GM19351 (cell line): Measurements from ENCODE around the gene BHLHE41.

Experiments
- ATAC-seq: cut with Tn5 transposase; IDR thresholded peaks from one replicate; pipeline ENCODE4 v1.9.1; 2021; ENCODE audit warnings: mild to moderate bottlenecking, moderate library complexity; ENCODE audit not compliant: unreplicated experiment

Gene BHLHE41

DNA sequence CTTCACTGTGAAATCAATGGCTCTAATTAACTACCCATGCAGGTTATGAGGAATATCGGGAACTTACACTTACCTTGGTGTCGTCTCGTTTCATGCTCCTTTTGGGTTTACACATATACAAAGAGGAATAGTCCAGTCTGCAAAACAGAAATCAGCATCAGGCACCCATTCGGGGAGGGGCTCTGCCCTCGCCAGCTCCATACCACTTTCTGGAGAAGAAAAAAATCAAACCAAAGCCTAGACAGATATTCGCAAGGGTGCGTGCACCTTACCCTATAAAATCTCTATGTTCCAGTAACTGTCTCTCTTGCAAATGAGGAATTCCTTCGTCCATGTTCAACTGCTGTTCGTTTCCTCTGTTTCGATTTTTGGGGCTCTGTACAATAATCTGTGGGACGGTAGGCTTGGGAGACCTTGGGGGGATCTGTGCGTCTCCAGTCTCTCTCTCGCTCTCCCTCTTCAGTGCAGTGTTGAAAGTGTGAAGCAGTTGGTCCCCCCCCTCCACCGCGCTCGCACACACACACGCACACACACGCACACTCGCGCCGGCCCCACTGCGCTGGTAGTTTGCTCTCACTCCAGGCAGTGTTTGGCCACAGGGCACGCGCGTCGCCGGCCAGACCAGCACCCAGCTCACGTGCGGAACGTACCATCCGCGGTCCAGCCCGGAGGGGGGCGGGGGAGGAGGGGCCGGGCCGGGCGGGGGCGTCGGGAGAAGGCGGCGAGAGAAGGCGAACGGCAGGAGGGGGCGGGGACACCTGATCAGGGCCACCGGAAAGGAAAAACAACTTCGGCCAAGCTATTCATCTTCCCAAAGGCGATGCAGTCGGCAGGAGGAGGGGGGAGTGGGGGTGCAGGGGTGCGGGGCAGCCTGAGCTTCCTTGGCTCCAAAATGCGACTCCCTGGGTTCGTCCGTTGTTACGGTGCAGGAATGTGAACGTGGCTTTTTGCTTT is at the start of gene BHLHE41:
TSS of gene BHLHE41 (minus strand) at position 592 of the 954 bp plus-strand sequence. CDS start at position 334, 258 bp downstream.
- no peak for ATAC-seq

DNA sequence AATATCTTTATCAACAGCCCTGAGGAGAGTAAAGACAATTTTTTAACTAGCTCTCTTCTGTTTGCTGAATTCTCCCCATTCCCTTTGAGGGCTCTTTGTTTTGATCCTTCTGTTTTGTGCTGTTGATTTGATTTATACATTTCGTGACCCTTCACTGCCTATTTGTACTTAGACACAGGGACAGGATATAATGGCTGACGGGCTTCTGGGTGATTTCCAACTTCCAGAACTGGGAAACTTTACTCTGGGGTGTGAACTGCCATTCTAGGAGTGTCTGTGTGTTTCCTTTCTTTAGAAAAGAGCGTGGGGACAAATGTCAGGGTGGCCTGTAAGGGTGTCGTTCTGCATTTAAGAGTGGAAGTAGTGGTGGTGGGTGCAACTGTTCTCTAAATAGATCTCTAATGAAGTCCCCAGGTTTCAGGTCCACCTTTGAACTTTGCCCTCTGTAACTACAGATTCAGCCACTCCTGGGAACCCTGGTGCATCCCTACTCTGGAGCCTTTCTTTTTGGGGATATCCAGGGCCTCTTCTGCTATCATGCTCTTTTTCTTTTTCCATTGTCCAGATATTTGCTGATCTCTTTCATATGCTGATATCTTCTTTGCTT is 48.2 kb upstream of the BHLHE41 start:
- ATAC-seq: no peak

DNA sequence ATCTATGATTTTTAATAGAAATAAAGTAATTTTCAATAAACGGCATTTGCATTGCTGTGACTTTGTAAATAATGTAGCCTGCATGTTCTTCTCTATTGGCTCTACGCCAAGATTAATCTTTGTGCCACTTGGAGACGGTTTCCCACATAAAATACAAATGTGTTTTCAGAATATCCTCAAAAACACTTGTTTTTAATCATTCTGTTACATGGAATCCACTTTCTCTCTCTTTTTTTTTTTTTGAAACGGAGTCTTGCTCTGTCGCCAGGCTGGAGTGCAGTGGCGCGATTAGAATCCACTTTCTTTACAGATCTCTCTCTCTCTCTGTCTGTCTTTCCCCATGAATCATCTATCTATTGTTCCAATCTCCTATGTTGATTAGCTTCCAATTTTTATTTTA is 47.7 kb upstream of the BHLHE41 start:
- ATAC-seq: no peak

DNA sequence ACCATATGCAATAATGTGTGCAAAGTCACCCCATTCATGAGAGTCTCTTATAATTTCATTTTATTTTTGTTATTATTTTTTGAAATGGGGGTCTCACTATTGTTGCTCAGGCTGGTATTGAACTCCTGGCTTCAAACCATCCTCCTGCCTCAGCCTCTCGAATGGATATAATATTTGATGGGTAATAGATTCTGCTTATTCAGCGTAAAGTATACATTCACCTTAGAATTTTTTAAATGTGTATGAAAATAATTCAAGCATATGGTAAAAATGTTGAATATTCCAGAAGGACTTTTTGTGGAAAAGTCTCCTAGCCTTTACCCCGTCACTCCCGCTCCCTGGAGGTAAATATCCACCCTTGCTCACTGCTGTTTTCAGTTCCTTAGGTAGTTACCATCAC is 47.2 kb upstream of the BHLHE41 start:
- ATAC-seq: no peak

DNA sequence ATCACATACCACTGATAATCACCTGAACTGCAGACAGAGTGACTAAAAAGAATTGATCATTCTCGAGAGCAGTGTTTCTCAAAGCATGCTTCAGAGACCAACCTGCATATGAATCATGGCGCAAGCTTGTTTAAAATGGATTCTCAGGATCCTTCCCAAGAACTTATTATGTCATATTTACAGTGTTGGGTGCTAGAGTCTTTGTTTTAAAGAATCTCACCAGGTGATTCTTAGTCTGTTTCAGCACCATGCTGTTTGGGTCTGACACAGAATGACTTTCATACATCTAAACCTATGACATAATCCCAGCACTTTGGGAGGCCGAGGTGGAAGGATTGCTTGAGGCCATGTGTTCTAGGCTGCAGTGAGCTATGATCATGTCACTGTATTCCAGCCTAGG is 39.3 kb upstream of the BHLHE41 start:
- no peak for ATAC-seq

DNA sequence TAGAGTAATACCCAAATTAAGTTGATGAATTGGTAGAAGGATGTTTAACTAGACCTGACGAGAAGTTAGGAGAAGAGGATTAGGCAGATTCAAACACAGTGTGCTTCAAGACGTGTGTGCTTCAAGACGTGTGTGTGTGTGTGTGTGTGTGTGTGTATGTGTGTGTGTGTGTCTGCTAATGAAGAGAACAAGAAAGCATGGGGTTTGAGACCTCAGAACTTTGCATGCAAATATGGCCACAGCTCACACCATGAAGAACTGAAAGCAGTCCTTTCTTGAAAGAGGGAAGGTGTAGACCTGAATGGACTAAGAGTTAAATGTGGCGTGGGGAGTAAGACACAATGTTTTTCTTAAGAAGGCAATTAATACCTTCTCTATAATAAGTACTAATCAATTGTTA is 38.1 kb upstream of the BHLHE41 start:
- peak; percentile 88 for ATAC-seq

DNA sequence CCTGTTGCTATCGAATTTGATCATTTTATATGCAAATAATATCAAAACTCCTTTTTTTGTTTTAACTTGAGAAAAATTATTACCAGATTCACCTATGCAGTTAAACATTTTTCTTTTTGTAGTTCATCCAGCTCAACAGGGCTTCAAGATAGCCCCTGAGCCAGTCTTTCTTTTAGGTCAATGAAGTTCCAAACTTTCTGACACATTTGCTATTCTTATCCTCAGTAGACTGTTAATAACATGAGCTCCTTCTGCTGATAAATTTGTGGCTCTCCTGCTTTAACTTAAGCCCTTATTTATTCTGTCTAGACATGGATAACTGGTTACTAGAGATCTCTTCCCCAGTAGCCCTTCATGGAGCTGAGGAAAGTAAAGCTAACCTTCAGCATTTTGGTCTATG is 37.3 kb upstream of the BHLHE41 start:
- no peak for ATAC-seq

DNA sequence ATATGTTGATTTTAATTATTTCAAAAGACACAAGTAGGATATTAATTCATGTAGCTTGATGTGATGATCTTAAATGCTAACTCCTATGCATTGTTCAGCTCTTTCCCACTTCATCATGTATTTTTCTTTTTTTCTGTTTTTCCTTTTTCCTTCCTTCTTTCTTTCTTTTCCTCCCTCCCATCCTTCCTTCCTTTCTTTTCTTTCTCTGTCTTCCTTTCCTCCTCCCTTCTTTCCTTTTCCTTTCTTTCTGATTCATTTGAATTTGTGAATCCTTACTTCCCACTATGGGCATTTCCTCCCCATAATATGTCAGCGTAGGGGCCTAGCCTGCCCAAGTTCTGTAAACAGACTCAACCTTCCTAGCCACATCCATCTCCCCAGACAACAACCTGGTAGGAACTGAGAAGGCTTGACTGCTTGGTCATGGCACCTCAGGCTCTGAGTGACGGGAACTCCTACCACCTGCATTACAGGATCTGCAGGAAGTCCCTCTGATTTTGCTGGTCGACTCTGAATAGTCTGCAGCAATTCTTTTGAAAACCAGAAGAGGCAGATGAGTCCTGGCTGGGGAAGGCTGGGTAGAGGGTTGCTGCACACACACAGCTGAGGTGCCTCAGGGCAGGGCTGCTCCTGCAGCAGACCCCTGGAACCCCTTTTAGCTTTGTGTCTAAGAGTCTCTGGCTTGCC is 33.4 kb upstream of the BHLHE41 start:
- ATAC-seq: peak; percentile 18

DNA sequence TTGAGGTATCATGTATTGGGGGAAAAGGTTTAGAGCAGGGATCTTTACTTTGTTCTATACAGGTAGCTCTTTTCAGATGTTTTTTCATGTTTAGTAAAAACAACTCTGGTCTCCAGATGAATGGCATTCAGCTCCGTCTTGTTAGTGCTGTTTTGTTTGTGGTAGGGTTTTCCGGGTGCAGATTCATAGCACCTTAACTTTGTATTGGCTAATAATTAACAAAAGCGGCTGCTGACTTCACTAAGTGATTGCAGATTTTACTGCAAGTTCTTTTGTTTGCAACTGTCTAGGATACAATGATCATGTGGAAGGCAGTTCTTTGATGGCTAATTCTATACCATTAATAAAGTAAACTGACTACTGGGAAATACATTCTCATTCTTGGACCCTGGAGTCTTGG is 32.2 kb upstream of the BHLHE41 start:
- ATAC-seq: no peak

DNA sequence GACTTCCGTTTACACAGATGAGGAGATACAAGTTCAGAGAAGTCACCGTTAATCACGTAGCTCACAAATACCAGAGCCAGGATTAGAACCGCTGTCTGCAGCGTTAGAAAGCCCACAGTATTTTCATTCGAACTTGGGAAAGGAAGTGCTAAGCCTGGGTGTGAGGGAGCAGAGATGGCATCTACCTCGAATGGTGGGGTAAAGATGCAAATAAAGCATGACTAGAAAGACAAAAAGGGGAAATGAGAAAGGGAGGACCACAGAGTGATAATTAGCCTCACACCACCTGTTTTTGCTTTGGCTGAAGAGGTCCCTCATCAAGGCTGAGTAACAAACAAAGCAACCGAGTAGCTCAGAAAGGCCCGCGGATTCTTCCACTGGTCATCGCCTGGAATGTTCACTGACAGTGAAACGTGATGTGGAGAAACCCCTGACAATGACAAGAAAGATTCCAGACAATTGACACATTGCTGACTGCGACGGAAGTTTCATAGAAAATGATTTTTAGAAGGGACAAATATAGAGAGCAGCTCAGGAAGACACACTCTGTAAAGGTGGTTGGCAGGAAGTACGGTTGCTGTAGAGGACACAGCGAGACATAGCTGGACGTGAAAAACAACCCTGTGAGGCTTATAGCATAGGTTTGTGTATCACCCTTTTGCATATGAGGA is 31.5 kb upstream of the BHLHE41 start:
- ATAC-seq: peak; percentile 87

DNA sequence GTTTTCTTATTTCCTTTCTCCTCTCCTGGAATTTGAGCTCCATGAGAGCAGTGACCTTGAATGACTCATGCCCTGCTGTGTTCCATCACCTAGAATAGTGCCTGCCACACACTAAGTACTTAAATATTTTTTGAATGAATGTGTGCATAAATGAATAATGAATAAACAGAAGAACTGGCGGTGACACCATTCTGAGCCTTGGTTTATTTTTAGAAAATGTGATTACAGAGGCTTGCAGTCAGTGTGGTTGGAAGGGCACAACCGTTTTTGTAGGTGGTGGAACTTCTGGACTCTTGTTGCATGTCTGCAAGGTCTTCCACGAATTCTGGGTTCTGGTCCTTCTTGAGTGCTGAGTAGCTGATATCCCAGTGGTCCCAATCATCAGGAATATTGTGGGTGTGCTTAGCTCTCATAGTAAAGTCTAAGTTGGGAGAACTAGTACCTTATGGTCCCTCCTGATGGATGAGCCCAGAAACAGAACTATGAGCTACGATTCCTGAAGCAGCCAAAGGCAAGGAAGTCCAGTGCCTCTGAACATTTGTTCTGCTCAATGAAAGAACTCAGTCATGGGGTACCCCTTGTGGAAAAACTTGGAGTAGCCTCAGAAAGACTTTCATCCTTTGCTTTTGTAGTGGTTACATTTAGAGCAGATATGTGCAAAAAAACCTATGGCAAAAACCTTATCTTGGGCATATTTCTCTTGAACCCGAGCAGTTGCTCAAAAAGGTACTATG is 28.8 kb upstream of the BHLHE41 start:
- ATAC-seq: no peak

DNA sequence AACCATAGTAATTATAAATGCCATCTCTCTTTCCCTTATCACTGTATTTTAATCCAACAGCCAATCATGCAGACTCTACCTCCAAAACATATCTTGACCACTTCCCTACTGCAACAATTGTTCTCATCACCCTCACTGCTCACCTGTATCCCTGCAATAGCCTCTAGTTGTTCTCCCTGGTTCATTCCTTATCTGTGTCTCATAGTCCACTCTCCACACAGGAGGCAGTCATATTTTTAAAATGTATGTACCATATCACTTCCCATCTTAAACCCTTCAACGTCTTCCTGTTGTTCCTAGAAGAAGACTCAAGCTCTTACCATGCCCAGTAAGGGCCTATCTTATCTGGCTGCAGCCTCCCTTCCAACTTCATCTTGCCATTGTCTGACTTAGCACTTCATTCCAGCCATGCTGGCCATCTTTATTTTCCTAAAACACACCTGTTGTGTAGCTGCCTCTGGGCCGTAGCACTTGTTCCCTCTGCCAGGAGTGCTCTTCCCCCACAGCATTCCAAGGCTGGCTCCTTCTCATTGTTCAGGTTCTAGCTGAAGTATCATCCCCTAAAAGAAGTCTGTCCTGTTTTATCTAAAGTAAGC is 27.8 kb upstream of the BHLHE41 start:
- ATAC-seq: no peak

DNA sequence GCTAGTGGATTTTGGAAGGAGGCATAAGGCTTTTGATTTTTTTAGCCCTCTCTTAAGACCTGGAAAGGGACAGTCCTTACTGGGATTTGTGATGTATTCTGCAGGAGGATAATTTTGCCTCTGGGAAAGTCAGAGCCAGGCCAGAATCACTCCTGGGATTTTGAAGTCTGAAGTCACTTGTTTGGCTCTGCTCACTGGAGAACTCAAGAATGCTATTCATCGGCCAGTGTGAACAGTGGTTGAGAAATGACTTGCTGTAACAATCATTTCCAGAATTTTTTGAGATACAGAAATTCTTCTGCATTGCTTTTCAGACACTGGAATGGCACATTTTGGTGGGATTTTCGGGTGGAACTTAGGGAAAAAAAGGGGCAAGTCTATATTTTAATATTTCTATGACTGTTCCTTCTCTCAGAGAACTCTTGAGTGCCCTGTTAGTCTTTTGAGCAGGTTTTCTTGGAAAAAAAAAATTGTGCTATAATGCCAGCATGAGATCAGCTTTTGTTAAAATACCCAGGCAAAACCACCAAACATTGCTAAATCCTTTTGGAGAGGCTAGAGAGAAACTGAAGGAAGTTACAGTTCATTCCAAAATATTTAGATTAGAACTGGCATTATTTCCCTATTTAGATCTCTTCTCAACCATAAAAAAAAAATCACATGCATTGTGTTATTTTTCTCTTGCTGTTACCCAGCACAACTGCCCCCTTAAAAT is 26.1 kb upstream of the BHLHE41 start:
- ATAC-seq: no peak

DNA sequence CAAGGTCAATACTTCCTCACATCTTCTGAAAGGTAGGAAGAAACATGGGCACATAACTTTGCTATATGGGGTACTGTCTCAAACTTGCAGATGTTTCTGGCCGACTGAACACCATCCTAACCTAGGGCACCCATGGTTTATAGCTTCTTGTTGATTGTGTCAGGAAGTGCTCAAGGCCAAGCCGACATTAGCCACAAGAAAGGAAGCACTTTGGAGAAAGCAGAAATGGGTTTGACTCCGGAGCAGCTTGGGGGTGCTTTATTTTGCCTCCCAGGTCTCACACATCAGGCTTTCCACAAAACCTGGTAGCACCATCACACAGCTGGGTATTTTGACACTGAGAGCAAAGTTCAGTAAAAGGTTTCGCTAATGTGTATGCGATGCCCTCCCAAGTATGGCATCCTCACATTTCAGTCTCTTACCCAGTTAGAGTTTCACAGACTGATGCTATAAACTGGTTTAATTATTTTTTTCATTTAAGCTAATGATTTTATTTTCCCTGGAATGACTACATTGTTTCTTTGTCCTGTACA is 25.2 kb upstream of the BHLHE41 start:
- no peak for ATAC-seq

DNA sequence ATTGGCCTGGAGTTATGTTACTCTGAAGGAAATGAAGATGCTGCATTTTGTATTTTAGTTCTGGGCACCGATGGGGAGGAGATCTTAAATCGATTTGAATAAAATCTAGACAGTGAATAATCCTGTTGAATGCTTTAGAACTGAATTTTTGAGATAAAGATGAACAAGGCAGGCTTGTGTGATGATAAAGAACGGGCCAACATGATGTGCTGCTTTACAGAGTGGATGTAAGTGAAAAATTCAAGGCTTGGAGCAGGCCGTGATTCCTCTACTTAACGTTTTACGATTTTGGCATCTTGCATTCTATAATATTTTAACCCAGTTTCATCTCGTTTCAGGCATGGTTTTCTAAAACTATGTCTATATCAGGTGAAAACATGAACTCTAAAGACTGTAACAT is 23.5 kb upstream of the BHLHE41 start:
- no peak for ATAC-seq

DNA sequence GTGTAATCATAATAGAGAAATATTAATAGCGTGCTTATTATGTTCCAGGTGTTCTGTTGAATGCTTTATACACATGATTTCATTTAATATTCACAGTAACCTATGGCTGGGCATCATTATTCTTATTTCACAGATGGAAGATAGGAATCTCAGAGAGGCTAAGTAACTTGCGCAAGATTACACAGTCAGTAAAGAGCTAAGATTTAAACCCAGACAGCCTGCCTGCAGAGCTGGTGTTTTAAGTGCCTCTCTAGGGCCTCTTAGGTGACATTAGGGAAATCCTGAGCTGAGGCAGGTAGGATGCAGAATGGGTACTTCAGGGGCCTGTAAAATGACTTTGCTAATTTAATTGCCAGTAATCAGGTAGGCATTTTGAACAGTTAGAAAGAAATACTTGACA is 18.5 kb upstream of the BHLHE41 start:
- no peak for ATAC-seq

DNA sequence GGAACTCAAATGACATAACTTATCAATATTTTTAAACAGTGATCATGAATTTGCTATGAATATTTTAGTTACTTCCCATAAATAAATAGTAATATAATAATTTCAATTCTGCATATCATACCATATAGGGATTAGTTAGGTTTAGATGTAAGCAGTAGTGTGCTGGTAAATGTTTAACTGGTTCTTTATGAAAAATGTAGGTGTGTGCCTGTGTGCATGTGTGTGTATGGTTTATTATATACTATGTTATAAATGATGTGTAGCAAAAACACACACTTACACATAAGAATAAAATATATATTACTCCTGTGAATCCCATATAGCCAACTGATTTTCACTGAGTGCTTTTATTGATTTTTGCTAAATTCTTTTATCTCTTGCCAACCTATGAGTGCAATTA is 14.0 kb upstream of the BHLHE41 start:
- no peak for ATAC-seq

DNA sequence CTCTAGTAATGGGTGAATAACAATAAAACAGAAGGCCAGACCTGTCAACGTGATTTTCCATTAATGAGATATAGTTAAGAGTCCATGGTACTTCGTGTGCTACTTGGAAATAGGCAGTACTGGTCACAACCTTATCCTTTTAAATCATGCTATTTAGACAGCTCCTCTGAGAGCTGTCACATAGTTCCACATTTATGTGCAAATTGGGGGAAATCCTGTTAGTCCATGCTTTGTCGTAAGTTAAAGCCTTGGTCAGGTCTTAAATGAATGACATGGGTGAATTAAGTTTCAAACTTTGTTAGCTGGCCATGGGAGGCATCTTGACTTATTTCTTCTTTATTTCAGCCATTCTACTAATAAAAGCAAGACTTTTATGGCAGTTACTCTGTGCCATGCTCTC is 11.9 kb upstream of the BHLHE41 start:
- ATAC-seq: no peak

DNA sequence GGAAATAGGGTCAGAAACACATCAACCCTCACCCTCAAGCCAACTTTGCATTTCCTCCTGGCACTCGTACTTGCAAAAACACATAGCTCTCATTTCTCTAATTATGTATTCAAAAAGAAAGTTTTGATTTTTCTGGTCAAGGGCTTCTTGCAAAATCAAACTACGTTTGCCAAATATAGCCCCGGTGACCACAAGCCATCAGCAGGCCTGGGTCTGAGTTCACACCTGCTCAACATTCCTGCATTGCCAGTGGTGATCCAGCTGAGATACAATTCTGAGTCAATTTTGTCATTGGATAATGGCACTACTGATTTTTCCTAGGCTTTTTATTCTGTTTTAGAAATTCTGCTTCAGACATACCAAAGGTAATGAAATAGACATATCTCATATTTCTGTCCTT is 10.7 kb upstream of the BHLHE41 start:
- no peak for ATAC-seq
